ENCODE results near the gene CDH5. TPM values are rescaled to one million over a fixed set of nuclear protein-coding genes. Genes with fewer than 3 reads are reported as not detected.
A peak's percentile ranks its signal among the peaks of the same experiment; 100 is the strongest.

The CDH5 gene
- total RNA-seq, 4 donors from 2014 or later: 56.0 to 90.0 (median 67.2) TPM

DNA sequence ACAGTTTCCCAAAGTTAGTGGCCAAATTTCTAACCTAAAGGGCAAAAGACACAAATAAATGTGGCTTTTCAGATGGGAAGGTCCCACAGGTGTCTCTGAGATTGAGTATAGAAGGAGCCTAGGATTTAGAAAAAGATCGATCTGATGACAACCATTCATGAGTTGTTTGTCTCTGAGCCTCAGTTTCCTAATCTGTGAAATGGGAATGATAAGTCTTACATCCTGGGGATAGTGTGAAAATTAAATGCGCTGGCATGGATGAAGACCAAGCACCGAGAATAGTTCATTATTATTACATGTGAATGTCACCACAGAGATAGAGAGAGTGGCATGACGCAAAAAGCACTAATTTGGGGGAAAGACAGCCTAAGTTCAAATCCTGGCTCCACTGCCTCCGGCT, 7.2 kb downstream of the CDH5 start:
- H3K27ac ChIP-seq: no peak overlapping the region
- TF ChIP-seq POLR2A (IDR thresholded peaks at IDR 0.05): no peak
- TF ChIP-seq, protein P1, sequence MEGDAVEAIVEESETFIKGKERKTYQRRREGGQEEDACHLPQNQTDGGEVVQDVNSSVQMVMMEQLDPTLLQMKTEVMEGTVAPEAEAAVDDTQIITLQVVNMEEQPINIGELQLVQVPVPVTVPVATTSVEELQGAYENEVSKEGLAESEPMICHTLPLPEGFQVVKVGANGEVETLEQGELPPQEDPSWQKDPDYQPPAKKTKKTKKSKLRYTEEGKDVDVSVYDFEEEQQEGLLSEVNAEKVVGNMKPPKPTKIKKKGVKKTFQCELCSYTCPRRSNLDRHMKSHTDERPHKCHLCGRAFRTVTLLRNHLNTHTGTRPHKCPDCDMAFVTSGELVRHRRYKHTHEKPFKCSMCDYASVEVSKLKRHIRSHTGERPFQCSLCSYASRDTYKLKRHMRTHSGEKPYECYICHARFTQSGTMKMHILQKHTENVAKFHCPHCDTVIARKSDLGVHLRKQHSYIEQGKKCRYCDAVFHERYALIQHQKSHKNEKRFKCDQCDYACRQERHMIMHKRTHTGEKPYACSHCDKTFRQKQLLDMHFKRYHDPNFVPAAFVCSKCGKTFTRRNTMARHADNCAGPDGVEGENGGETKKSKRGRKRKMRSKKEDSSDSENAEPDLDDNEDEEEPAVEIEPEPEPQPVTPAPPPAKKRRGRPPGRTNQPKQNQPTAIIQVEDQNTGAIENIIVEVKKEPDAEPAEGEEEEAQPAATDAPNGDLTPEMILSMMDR (IDR thresholded peaks at IDR 0.05): no peak

DNA sequence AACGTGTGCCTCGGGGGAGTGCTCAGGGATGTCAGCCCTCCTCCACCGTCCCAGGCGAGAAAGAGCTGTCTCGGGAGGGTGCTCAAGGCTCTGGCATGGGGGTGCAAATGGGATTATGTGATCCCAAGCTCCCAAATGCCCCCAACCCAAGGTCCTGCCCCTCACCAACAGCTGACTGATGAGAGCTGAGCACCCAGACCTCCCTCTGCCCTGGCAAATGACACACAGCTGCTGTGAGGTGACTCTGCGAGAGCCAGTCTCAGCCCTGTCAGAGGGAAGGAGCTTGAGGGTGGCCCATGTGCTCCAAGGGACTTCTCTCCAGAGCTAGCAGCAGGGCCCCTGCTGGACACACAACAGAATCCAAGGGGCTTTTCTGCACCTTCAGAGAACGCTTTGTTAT, 7.7 kb downstream of the CDH5 start:
- no peak overlapping the region for H3K4me3 ChIP-seq (replicated peaks in 1 of 3)
- no peak for DNase-seq
- no peak overlapping the region for H3K27ac ChIP-seq
- H3K4me1 ChIP-seq: peaks cover 0 to 9% of the 10 kb centered on the region in 2 donors
- 73 to 83% methylated on average over 6 to 7 of the region's 7 CpGs for WGBS, 2 donors
- no peaks in the 10 kb centered on the region for H3K36me3 ChIP-seq
- no peak for TF ChIP-seq POLR2A (IDR thresholded peaks at IDR 0.05)
- TF ChIP-seq, protein P1 (IDR thresholded peaks at IDR 0.05): no peak
- no peaks in the 10 kb centered on the region for H3K9me3 ChIP-seq
- H3K27me3 ChIP-seq: no peaks in the 10 kb centered on the region
- intact Hi-C loops (cut with DNase I): no loop called here

More for the DNA sequence above, 7.2 kb downstream of the CDH5 start:
- no peak overlapping the region for H3K4me3 ChIP-seq (replicated peaks in 1 of 3)
- intact Hi-C loops (cut with DNase I): no loop called here
- no peaks in the 10 kb centered on the region for H3K9me3 ChIP-seq
- no peaks in the 10 kb centered on the region for H3K36me3 ChIP-seq
- WGBS, 2 donors: 93 to 96% methylated on average over 5 of the region's 5 CpGs
- H3K27me3 ChIP-seq: no peaks in the 10 kb centered on the region
- DNase-seq: no peak
- peaks cover 0 to 9% of the 10 kb centered on the region in 2 donors for H3K4me1 ChIP-seq

DNA sequence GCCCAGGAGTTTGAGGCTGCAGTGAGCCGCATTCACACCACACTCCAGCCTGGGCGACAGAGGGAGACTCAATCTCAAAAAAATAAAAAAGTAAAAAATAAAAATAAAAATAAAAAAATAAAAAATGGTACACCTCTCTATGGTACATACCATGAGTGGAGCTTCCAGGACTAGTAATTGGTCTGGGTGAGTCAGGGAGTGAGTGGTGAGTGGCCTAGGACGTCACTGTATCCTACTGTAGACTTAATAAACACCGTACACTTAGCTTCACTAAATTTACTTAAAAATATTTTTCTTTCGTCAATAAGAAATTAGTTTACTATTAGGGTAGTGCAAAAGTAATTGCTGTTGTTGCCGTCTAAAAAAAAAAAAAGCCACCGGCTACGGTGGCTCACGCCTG, 9.0 kb downstream of the CDH5 start:
- no peak overlapping the region for H3K4me3 ChIP-seq (replicated peaks in 1 of 3)
- 79 to 93% methylated on average over 9 of the region's 9 CpGs for WGBS, 2 donors
- no peak overlapping the region for H3K27ac ChIP-seq
- H3K36me3 ChIP-seq: no peaks in the 10 kb centered on the region
- peaks cover 0 to 8% of the 10 kb centered on the region in 2 donors for H3K4me1 ChIP-seq
- no peak for DNase-seq
- intact Hi-C loops (cut with DNase I): no loop called here
- H3K27me3 ChIP-seq: no peaks in the 10 kb centered on the region
- no peak for TF ChIP-seq POLR2A (IDR thresholded peaks at IDR 0.05)
- TF ChIP-seq, protein P1 (IDR thresholded peaks at IDR 0.05): no peak
- no peaks in the 10 kb centered on the region for H3K9me3 ChIP-seq

DNA sequence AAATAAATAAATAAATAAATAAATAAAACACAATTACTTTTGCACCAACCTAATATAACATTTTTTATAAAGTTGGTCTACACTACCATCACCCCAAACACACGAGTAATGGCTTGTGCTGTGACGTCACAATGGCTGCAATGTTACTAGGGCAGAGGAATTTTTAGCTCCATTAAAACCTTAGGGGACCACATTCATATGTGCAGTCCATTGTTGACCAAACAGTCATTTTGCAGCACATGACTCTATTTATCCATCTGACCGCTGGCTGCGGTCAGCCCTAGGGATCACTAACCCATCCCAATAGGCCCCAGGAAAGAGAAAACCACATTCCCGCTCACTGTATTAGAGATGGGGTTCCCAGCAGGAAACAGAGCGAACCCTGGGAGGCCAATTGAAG, 9.6 kb downstream of the CDH5 start:
- intact Hi-C loops (cut with DNase I): no loop called here

DNA sequence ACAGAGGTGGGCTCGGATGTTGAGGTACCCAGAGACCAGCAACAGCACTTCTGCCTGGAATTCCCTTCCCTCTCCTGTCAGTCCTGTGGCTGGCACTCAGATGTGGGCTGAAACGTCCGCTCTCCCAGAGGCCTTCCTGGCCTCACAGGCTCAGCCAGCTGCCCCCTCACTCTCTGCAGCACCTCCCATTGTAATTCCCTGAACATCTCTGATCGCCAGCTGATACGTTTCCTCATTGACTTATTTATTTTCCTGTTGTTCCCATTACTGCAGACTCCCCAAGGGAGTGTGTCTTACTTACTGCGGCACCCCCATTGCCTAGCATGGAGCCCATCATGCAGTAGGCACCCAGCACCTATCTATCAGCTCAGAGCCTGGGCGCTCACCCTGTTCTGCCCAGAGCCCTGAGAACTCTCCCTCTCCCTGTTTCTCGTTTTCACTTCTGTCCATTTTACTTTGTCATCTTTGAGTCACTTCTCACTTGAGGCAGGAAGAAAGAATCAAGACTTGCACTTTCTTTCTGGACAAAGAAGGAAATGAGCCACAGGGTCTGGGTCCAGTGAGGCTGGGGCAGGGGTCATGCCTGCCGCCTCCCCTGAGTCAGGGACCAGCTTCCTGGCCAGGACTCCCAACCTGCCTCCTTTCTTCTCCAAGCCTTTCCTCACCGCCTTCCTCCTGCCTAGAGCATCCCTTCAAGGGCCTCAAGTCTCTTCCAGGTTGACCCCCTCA, 10.2 kb downstream of the CDH5 start:
- WGBS, 2 donors: 86 to 88% methylated on average over 10 of the region's 10 CpGs
- intact Hi-C loops (cut with DNase I): no loop called here
- H3K27ac ChIP-seq: peak overlapping the region in 2 of 3 donors; percentile 17 to 24
- H3K4me1 ChIP-seq: no peaks in the 10 kb centered on the region
- DNase-seq: no peak
- H3K36me3 ChIP-seq: no peaks in the 10 kb centered on the region
- H3K4me3 ChIP-seq (replicated peaks in 1 of 3): no peak overlapping the region
- no peaks in the 10 kb centered on the region for H3K27me3 ChIP-seq
- TF ChIP-seq POLR2A (IDR thresholded peaks at IDR 0.05): no peak
- TF ChIP-seq, protein P1 (IDR thresholded peaks at IDR 0.05): no peak
- H3K9me3 ChIP-seq: no peaks in the 10 kb centered on the region

More for the DNA sequence above, 9.6 kb downstream of the CDH5 start:
- H3K27ac ChIP-seq: no peak overlapping the region
- no peak overlapping the region for H3K4me3 ChIP-seq (replicated peaks in 1 of 3)
- no peak for TF ChIP-seq POLR2A (IDR thresholded peaks at IDR 0.05)
- TF ChIP-seq, protein P1 (IDR thresholded peaks at IDR 0.05): no peak
- WGBS, 2 donors: 88 to 91% methylated on average over 6 of the region's 6 CpGs
- H3K27me3 ChIP-seq: no peaks in the 10 kb centered on the region
- H3K9me3 ChIP-seq: no peaks in the 10 kb centered on the region
- peaks cover 0 to 2% of the 10 kb centered on the region in 2 donors for H3K4me1 ChIP-seq
- no peaks in the 10 kb centered on the region for H3K36me3 ChIP-seq
- no peak for DNase-seq
